Uterus (tissue), 2 donors: ENCODE measurements around the gene FAM118A.

ENCODE experiments used
- CTCF ChIP-seq, 4 experiments: fragments of 200-600 bp in 2 of 4; fragments of 450-650 bp in 2 of 4; sonication (generic) in 2 of 4; IDR thresholded peaks; one replicate each; pipeline ENCODE4 v1.5.1; 2016 to 2019; ENCODE audit warnings: antibody characterized with exemption in 4 of 4, mild to moderate bottlenecking in 2 of 4, moderate library complexity in 1 of 4
- POLR2A ChIP-seq, 2 donors: fragments of 450-650 bp; IDR thresholded peaks; one replicate each; pipeline ENCODE4 v1.6.1; 2016; ENCODE audit warnings: antibody characterized with exemption in 2 of 2, mild to moderate bottlenecking in 1 of 2, moderate library complexity in 1 of 2

DNA sequence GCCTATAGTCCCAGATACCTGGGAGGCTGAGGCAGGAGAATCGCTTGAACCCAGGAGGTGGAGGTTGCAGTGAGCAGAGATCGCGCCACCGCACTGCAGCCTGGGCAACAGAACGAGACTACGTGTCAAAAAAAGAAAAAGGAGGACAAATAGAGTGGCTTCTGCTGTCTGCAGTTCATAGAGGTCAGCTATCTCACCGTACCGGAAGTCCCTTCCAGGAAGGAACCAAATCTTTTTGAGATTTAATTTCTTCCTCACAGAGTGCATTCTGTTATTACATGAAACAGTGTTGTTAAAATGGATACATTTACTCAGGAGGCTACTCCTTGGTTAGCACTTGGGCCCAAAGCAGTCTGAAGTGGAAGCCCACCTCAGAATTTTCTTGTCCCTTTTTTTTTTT, 33.4 kb downstream of the FAM118A start:
- no peak for TF ChIP-seq CTCF (IDR thresholded peaks at IDR 0.05)
- no peak for TF ChIP-seq POLR2A (IDR thresholded peaks at IDR 0.05)
